Stimulated activated CD4-positive, alpha-beta T cell treated with anti-CD3 and anti-CD28 coated beads, Interleukin-4, amount 100 ng/mL, for 4 hours (primary cell): ENCODE data around the gene CDK15.

Experiments
- DNase-seq, 2 experiments: peaks; one replicate each; pipeline ENCODE4 v3.0.0-alpha.2; 2020

Gene CDK15

DNA sequence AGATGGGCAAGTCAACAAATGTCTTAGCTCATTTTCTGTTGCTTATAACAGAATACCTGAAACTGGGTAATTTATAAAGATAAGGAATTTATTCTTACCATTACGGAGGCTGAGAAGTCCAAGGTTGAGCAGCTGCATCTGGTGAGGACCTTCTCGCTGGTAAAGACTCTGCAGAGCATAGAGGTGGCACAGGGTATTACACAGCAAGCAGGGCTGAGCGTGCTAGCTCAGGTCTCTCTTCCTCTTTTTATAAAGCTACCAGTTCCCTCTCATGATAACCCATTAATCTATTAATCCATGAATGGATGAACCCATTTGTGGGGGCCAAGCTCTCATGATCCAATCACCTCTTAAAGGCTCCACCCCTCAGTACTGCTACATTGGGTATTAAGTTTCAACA lies 109.1 kb downstream of the CDK15 start:
- DNase-seq: no peak

- DNase-seq: no peak
Measured at GRCh38 chr2:201916565-201916964, 110.2 kb downstream of the CDK15 start.

GRCh38 chr2:201918616-201919307 lies 112.4 kb downstream of the CDK15 start:
- DNase-seq: no peak

DNA sequence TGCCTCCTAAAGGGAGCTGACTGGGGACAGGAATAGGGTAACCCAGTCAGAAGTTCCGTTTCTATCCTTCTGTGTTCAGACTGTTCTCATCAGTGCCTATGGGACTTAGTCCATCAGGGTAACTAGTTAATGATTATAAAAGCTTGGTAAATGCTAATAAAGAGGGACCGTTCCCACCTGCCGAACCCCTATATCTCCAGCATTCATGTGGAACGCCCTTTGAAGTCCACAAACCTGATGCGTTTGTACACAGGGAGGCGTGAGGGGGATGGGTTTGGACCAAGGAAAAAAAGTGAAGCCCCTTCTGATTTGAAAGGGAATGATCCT lies 112.9 kb downstream of the CDK15 start:
- DNase-seq: no peak

DNA sequence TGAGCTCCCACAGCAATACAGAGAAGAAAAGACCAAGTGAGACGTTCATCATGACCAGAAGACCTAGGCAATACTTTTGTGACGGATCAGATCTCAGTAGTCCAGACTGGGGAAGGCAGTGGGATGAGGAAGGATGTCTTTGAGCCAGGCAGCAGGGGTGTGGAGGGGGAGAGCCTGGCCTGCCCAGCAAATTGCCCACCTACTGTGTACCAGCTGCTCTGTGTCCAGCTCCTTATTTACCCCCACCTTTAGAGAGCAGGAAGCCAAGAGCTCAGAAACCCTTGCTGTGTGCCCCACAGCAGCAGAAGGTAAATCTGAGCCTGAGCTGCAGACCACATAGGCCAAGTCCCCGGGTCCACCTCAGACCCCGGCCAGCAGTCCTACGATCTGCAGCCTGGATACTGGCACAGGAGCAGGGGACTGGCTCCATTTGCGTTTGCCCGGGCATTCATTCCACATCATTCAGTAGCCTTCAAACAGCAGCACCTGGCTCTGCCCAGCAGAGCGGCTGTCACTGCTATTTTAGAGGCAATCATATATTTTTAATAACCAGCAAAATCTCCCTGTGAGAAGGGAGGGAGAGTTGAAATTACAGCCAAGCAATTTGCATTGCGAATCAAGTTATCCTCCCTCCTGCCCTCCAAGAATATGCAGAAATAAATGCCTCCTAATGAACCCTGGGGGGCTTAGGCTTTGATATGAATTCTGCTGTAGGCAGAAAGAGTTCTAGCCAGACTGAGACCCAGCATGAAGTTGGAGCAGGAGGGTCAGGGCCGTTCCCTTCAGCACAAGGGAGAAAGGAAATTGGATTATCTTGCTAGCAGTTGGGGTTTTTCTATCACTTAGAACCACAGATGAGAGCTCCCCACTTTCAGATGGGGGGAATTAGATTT lies 117.3 kb downstream of the CDK15 start:
- DNase-seq: no peak

- DNase-seq: no peak
Measured at GRCh38 chr2:201924453-201924852, 118.1 kb downstream of the CDK15 start.

- no peak for DNase-seq
Measured at GRCh38 chr2:201925056-201925455, 118.7 kb downstream of the CDK15 start.

- DNase-seq: no peak
Measured at GRCh38 chr2:201926067-201926466, 119.7 kb downstream of the CDK15 start.

- DNase-seq: no peak
Measured at GRCh38 chr2:201928363-201928762, 122.0 kb downstream of the CDK15 start.

- DNase-seq: no peak
Measured at GRCh38 chr2:201929281-201930026, 123.1 kb downstream of the CDK15 start.

GRCh38 chr2:201930043-201930442 lies 123.7 kb downstream of the CDK15 start:
- no peak for DNase-seq

DNA sequence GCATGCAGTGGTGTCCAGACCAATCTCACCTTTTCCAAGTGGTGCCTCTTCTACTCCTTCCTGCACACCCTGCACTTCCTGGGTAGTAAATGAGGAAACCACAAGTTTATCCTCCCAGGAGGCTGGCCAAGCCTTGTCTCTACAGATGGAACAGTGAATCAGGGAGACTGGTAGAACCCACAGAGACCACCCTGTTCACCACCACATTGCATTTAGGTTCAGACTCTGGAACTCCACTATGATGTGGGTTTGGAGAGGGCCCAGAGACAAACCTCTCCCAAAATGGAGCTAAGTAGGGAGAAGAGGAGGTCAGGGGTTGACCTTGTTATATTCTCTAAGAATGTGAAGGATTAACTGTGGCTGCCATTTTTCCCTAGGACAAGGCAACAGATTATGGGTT lies 124.5 kb downstream of the CDK15 start:
- DNase-seq: no peak

DNA sequence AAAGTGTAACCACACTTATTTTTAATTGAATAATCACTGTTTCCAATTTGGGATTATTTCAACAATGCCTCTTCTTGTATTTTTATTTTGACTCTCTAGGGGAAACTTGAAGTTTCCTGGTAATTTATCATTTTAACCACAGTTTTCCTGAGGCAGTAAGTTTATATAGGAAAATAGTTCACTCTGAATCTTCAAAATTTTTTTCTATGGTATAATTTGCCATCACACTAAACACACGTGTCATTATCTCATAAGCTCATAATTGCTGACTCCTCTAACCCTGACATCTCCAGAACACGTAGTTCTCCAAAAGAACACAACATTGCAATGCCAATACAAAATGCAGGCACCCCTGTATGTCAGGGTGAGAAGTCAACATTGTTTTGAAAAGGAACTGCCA lies 125.1 kb downstream of the CDK15 start:
- no peak for DNase-seq

DNA sequence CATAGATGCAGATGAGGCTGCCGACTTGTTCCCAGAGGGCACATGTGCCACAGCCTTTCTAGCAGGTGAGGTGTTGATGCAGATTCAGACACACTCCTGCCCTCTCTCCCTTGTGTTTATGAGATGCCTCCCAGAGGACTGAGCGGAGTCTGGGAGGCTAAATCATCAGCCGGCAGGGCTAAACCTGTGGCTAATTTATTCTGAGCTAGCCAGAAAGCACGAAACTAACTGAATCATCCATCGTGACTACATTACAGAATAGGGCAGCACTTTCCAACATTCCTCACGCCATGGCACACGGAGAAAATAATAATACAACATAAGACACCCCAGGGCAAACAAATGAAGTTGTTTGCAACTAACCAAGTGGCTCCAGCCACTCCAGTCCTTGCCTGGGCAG lies 125.6 kb downstream of the CDK15 start:
- DNase-seq: no peak

DNA sequence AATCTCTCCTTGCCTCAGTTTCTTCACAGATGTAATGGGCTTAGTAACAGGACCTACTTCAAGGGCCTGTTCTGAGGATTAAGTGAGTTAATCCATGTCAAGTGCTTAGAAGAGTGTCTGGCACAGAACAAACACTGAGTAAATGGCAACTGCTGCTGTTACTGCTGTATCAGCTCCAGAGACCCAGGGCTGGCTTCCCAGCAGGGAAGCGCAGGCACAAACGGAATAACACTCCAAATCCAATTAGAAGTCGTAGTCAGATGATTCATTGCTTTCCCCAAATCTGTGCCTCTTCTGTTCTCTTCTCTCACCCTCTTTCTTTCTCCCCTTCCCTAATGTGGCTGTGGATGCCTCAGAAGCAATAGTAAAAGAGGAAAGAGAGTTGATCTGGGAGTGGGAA lies 126.2 kb downstream of the CDK15 start:
- no peak for DNase-seq

DNA sequence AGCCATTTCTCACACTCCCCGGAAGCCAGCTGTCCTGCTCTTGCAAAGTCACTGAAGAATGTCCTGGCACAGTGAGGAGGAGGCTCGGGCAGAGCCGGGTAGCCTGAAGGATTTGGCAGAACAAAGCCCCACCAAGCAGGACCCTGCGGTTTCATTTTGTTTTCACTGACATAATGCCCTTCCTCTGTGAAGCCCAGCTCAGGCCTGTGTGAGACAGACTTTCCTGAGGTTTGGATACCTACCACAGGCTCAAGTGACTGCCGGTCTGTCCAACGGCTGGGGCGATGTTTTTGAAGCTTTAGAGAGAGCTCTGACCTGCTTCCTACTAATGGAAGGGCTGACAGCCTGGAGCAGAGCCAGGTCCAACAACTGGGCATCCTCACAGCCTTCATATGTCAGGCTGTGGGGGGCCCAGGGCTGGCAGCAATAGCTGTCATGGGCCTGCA lies 127.5 kb downstream of the CDK15 start:
- no peak for DNase-seq

DNA sequence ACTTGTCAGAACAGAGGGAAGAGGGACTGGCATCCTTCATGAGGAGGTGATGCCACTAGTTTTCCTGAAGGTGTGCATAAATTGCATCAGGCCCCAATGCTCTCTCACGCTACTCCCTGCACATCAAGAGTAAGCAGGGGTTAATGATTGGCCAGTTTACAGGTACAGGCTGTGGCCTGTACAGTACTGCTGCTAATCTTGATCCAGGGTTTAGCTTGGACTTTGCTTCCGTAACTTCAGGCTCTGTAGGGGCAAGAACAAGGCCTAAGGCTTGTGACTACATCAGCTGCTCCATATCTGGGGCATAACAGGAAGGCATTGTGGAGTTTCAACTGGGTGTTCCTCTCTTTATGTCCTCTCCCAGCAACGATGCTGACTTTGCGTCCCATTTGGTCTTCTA lies 130.5 kb downstream of the CDK15 start:
- no peak for DNase-seq

DNA sequence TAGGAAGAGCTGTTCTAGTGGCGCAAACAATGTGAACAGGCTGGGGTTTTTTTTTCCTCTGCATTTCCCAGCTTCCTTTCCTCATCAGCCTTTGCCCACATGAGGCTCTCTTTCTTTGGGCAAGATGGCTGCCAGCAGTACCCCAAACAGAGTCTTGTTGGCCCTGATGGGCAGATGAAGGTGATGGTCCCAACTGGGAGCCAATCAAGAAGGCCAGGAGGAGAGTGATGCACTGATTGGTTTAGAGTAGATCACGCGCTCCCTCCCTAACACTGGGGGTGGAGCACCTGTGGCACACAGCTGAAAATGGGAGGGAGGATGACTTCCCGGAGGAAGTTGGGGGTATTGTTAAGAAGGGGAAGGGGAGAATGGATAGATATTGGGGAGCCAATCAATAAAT lies 131.0 kb downstream of the CDK15 start:
- DNase-seq: no peak

DNA sequence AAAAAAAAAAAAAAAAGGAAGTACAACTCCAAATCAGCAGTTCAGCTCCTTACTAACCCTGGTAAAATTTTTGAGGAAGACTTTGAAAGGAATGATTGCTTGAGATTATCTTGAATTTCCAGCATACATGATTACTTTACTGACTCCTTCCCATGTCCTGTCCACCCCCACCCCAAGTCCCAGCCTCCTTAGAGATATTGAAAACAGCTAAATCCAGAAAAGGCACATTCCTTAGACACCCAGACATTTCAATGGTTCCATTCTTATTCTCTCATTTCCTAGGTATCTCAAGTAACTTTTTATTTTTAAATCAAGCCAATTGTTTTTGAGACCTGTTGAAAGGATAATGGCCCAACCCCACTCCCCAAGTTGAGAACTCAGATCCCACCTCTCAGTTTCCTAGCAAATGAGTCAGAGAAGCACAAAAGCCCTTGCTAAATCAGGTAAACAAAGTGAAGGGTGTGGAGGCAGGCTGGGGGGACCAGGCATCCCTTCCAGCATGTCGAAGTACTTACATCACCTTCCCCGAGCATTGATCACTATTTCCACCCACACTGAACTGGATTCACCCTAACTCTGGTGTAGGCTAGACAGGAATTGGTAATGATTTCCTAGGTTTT lies 131.9 kb downstream of the CDK15 start:
- DNase-seq: no peak

DNA sequence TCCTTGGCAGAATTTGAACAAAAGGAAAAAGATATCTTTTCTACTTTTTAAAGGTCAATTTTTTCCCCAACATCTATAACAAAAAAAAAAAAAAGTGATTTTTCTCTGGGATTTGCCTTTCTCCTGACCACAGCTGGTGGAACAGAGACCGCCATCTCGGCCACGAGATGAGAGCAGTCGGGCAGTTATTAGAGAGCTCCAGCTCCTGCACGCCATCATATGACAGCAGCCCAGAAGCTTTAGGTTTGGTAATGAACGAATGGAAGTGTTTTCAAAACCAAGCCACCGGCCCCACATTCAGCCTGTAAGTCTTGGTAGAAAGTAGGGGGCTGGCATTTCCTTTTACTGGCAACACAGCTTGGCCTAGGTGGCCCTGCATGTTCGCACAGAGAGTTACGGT lies 132.4 kb downstream of the CDK15 start:
- DNase-seq: no peak

- DNase-seq: no peak
Measured at GRCh38 chr2:201939453-201939941, 133.2 kb downstream of the CDK15 start.

DNA sequence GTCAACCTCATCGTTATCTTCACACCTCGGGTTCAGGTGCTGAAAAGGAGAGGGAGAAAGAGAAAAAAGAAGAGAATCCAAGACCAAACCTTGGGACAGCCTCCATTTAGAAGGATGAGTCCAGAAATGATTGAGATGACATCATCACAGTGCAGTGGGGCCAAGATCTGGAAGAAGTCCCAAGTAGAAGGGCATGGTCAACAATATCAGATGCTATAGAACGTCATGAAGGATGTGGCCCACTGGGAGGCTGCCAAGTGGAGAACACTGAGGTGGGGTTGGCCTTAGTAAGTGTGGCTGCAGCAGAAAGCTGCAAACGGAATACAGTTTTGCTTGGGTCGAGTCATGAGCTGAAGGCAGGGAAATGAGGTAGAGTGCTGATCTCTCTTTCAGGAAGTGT lies 136.2 kb downstream of the CDK15 start:
- DNase-seq: no peak
